NCI-H2107 treated with DMSO at 0.1 percent for 48 hours (cell line): ENCODE data around the gene CCDC182.

ENCODE experiments used
- DNase-seq: peaks from one replicate; lab custom pipeline; 2025; ENCODE audit not compliant: unreplicated experiment; lab: John Stamatoyannopoulos, UW

CCDC182 gene

DNA sequence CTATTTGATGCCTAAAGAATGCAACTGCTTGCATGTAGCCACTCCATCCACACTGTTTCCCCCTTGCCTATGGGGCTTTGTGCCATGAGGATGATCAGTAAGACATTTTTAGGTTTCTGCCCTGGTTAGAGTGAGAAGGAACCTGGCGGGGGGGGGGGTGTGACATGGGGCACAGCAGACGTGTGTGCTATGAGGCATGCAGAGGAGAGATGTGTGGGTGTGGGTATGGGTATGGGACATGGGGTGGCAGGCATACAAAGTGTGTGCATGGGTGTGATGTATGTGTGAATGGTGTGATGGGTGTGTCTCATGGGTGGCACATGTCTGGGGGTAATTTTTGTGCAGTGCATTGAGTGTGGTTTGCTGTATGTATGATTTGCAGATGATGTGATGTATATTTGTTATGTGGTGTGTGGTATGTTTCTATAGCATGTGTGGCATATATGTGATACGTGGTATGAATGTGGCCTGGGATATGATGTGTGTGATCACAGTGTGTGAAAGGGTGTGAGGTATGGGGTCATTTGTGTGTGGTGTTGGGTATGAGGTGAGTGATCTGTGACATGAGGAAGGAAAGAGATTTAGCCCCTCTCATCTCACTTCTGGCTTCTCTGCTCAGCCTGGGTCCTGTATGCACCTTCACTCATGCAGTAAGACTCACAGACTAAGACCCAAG is 14.9 kb downstream of the CCDC182 start:
- DNase-seq = no peak

DNA sequence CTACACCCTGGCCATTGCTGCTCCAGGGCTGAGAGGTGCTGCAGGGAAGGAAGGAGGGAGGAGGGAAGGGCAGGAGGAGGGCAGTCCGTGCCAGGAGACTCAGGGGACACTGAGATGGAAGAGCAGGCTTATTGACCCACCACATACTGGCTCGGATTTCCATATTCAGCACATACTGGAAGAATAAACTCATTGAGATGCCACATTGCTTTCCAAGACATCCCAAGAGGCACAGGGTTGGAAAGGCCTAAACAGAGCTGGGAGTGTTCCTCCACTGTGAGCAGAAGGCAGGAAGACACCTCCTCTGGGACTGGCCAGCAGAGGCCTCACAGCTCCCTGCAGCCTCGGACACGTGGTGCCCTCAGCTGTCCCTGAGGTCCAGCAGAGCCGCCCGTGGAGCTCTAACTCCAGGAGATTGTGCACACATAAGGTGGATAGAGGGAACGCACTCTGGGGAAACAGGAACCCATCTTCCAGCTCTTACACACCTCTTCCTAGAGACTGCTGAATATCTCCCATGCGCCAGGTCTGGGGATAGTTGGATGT is 17.4 kb downstream of the CCDC182 start:
- no peak for DNase-seq

DNA sequence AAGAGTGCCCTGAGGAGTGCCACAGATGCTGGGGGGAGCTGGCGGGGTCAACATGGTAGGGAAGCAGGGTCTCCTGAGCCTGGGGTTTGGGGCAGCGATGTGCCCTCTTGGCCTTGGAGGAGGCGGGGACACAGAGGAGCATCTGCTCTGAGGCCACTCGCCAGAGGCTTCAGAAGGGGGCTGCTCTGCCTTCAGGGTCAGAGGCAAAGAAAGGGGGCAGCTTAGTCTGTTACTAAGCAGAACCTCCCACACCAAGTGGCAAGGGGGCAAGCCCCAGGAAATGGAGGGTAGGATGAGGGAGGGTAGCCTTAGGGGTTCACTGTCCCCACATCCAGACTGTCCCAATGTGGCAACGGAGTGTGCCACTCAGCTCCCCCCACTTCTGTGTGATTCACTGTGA is 18.3 kb downstream of the CCDC182 start:
- DNase-seq = no peak

DNA sequence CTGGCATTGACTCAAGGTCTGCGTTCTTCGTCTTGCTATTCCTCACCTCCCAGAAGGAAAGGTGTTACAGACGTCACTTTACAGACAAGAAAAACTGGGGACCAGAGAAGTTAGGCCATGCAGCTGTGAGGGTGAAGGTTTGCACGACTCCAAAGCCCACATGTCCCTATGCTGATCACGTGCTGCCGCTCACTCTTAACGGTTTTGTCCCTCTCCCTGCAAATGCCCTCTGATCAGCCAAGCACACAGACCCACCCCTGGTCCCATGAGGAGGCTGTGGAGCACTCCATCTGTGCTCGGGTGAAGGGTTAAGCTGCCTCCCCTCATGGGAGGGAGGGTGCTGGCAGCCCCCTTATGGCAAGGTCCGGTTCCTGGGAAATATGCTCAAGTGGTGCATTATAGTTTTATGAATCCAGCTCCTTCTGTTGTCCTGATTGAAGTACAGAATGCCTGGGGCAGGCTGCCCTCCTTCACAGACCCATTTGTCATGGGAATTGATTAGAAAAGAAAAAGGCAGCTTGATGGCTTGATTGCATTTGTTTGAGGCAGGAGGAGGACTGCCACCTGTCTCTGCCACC is 18.8 kb downstream of the CCDC182 start:
- no peak for DNase-seq

DNA sequence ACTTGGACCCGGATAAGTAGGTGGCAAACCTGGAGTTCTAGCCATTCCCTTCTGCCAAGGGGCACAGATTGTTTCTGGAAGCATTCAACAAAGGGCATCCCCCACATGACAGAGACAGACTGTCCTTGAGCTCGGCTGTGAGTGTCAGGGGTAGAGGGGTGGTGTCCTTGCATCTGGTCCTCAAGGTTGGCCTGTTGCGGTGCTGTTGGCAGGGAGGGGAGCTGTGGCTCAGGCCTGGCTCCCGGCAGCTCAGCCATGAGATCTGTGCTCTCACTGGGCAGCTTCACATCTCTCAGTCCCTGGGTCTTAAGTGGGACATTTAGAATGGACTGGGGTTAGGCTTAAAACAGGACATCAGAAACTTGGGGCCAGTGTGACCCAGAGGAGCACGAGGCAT is 20.4 kb downstream of the CCDC182 start:
- DNase-seq = no peak

DNA sequence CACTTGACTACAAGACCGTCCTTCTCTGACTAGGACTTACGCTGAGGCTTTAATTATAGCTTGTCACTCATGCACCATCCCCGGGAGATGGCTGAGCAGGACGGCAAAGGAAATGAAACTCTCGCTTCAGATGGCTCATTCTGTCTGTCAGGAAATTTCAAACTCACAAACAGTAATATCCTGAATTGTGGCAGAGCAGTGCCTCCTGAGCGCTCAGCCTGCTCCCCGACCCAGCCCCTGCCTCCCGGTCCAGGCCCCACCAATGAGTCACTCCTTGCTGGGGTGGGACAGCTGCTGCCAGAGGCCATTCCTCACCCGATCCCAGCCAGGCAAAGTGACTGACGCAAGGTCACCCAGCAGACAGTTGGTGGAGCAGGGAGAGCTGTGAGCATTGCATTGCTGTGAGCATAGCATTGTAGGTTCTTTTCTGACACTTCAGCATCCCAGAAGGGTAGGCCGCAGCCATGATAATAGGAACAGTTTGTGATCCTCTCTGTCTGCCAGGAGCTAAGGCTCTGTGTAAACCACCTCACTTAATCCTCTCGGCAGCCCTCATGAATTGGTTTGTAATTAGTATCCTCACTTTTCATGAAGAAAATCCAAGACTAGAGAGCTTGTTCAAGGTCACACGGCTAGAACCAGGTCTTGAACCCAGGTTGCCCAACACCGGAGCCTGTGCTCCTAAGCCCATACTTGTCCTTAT is 20.9 kb downstream of the CCDC182 start:
- DNase-seq = no peak

DNA sequence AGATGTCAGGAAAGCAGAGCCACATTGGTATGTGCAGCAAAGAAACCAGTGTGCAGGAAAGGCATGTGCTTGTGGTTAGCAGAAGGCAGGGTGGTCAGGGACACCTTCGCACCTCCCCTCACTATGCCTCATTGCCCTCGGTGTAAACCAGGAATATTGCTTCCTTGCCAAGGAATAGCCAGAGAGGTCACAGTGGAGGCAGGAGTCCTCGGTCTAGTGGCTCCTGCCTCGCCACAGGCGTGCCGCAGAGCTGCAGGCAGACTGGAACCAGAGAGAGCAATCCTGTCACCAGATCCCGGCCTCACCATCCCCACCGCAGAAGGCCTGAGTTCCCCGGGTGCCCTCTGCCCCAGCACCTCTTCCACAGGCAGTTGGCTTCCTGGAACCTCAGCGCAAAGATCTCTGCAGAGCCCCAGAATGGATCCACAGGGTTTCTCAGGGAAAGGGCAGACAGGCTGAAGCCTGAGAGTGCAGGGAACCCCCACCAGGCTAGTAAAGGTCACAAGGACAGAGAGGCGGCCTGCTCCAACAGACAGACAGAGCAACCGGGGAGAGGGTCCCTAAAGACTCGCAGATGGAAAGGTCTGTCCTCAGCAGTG is 21.6 kb downstream of the CCDC182 start:
- DNase-seq = no peak

DNA sequence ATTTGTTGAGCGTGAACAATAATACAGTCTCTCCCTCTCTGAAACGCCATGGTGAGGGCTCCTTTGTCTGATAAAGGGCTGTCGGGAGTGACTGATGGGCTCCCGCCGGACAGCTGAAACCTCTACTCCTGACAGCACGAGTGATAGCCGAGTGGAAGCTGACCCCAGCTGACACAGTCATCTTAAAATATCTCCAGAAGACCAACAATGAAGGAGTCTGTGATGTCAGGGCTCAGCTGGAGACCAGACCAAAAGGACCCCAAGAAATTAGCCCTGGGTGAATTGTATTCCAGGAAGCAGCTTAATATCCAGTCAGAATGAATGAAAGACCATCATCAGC is 22.4 kb downstream of the CCDC182 start:
- DNase-seq = no peak

DNA sequence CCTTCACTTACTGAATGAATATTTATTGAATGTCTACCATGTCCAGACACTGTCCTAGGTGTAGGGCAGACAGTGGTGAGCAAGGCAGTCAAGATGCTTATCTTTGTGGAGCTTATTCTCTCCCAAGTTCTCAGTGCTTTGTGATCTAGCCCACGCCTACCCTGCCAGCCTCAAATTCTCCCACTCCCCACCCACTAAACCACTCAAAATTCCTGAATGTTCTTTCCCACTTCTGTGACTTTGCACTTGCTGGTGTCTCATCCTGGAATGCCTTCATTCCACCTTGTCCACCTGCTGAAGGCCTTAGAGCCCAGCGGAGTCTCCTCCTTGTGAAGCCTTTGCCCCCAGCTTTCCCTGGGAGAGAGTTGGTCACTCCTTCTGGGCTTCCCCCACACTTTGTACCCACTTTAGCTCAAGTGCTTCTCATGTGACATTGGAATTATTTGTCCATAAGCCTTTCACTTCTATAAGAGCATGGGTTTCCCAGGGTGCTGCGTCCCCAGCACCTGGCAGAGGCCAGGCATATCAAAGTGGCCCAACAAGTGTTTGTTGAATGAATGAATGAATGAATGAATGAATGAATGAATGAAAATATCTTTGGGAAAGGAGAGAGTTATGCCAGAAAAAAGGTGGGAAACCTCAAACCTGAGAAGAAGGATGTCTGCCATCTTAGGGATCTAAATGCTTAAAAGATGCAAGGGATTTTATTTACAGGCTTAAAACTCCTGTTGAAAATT is 23.0 kb downstream of the CCDC182 start:
- DNase-seq = no peak

DNA sequence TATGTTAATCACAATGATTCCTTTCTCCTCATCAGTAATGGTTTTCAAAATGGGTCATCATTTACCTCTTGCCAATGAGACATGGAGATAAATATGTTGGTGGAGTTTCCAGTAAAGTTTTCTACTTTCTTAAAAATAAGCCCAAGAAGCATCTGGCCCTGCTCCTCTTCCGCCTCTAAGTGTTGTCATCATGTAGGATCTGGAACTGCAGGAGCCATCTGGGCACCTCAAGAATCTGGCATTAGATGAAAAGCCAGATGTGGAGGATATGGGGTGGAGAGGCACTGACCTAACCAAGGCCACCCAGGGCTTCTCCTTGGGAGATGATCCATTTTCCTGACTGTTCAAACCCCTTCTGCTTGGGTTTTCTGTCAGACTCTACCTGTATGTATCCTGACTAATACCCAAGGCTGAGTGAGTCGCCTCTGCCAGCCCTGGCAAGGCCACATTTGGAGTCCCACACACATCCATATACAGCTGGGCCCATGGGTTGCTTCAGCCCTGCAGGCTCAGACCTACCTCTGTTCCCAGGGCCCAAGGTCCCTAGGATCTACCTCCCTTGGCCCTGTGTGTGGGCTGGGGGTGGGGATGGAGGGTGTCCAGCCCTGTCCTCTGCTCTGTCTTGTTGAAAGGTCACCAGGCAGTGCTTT is 24.6 kb downstream of the CCDC182 start:
- no peak for DNase-seq

DNA sequence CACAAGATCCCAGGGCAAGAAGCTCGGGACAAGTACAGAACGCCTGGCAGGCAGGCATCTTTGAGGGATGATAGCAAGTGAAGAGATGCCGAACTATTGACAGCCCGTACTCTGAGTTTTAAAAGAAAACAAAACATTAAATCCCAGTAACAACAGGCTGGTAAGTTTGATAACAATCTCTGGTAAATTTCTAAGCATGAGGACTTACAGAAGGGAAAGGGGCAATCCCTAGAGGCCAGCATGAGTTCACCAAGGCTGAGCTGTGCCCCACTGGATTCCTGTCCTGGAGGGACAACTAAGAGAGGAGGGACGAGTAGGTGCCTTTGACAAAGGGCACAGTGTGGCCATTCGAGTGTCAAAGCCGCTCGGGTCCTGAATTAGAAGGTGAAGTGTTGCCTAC is 26.2 kb downstream of the CCDC182 start:
- DNase-seq = no peak

DNA sequence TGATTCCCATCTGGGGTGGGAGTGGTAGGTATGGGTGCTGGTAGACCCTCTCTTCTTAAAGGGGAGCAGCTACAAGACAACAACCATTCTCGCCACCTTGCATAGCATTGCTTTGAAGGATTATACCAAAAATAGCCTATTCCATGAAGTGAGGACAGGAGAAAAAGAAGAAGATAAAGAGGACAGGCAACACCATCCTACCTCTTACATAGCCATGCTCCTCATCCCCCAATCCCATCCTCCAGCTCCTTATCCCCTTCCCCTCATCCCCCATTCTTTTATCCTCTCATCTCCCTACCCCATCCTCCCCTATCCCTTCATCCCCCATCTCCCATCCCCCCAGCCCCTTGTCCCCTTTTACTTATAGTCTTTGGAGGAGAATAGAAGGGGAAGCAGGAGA is 29.1 kb downstream of the CCDC182 start:
- DNase-seq = no peak

DNA sequence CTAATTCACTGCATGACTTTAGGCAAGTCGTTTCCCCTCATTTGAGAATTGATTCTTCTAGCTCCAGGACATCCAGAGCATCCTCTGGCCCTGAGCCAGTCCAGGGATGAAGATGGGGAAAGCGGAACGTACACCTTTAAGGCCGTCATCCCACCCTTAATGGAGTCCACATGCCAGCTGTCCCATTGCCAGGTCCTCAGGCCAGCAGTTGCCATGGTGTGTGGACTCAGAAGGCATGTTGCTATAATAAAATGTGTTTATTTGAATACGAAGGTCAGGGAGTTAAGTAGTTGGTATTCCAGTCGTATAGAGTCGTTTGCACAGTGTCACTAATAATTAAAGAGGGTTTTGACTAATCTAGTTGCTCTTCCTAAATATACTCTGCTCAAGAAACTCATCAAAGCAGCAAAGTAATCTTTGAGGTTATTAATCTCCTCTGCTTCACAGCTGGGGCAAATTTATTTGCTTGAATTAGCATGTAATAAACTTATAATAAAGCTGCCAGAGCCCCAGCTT is 30.4 kb downstream of the CCDC182 start:
- no peak for DNase-seq

DNA sequence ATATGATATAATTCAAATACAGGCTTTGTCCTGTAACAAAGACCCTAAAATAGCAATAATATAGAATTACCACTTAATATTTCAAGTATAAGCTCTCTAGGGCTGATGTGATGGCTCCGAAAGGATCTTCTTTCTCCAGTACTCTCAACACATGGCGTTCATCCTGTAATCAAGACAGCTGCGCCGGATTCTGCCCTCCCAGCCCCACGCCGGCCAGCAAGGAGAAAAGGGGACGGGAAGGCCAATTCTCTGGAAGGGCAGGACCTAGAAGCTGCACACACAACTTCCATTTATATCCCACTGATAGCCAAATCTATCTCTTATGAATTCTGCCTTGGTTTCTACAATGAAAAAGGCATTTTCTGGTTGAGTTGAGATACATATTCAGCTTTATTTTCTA is 32.0 kb downstream of the CCDC182 start:
- DNase-seq = no peak

DNA sequence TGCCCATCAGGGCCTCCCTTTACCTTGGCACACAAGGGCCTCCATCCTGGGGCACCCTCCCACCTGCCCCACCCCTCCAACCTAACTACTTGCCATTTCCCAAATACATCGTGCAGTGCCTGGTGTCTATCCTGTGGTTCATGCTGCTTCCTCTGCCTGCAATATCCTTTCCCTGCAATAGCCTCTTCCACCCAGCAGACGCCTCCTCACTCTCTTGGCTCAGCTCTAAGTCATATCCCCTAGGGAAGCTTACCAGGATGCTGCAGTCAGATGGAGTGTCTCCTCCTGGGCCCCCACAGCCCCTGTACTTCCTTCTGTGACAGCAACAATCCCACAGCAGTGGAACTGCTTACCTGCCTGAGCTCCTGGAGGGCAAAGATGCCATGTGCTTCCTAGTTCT is 36.7 kb downstream of the CCDC182 start:
- DNase-seq = peak; percentile 43

DNA sequence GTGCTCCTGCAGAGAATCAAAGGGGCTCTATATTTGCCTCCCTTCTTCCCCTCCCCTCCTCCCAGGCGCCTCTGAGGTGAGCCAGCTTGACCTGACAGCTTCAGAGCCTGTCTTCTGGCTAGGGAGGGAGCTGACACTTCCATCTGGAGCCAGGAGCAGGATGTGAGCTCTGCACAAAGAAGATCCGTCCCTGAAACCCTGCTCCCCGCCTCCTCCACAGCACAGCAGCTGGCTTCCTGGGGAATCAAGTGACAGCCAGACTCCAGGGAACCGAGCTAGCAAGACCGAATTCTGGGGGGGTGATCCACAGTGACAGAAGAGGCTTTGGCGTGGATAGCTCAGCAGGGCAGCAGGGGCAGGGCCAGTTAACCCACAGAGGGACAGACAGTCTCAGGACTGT is 37.2 kb downstream of the CCDC182 start:
- DNase-seq = peak; percentile 75

DNA sequence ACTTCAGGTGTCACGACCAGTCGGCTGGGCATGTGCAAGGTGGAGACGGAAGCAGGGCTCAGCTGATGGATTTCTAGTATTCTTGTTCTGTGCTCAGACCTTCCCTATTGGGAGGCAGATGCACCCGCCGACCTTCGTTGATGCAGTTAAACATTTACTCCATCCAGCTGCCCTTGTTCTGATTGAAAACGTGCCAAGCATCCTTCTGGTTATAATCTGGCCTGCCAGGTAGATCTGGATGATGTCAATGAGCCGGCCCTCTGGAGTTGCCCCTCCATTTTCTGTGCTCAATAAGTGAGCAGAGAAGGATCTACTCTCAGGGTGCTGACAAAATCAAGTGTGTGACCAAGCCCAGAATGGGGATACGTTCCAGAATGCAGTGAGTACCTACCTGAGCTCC is 38.3 kb downstream of the CCDC182 start:
- DNase-seq = no peak

DNA sequence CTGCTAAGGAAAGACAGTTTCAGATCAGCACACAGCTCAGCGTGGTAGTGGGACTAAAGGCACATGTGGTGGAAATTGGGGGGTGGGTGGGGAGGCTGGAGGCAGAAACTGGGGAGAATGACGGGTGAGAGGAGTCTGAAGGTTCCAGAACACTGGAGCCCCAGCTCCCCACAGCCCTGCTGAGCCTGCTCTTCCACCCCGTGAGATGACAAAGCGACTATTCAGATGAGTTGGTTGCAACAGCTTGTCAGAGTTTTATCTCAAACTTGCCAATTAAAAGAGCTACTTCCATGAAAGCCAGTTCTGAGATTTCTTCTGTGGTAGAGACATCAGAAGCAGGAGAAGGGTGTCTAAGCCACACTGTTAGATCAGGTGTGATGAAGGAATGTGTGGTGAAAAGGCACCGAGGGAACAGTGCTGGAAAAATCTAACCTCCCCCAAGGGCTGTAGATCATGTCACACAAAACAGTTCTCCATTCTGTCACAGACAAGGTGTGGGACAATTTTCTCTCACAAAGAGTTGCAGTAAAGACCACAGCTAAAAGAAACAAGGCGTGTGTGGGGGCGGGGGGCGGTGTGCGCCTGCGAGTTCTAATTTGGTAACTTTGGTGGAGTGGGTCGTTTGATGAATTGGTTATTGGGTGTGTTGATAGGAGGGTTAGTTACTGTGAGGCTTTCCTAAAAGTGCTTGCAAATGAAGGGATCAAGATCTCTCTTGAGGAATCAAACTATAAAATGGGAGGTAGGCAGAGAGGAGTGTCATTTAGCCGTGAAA is 39.0 kb downstream of the CCDC182 start:
- DNase-seq = no peak

DNA sequence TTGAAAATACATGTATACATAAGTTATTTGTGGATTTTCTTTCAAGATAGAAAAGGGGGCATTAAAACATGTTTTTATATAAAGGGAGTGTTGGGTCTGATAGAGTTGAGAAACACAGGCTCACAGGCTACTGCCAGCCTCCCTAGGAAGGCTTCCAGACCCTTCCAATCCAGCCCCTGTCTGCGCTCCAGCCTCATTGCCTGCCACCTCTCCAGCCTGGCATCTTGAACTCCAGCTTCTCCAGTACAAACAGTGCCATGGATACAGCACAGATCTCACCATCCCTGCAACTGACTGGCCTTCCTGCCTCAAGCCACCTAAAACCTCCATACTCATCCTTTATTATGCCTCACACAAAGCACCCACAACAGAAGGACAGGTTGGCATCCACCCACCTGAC is 40.7 kb downstream of the CCDC182 start:
- no peak for DNase-seq

DNA sequence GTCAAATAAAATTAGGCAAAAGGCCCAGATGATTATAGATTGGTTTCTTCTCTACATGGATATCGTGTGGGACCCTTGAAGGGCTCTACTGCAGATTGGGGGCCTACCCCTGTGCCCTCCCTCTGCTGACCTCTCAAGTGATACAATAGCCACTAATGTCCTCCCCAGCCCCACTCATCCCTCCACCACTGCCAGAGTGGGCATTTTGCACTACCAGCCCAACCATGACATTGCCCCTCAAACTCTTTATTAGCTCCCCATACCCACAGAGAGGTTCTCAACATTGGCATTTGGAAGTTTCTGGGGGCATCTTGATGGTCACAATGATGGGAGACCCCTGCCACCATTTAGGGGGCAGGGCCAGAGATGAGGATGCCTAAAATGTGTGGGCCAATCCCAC is 41.8 kb downstream of the CCDC182 start:
- DNase-seq = no peak
